K562 (cell line): ENCODE results near the gene WNK2. TPM values are rescaled to one million over a fixed set of nuclear protein-coding genes. Genes with fewer than 3 reads are reported as not detected.

ENCODE experiments used
- ATAC-seq: fragments of 200-7000 bp; cut with Tn5 transposase; 3 replicates; pipeline ENCODE4 v1.9.1; 2020; ENCODE audit warnings: moderate library complexity
- BruUV-seq: library from RNA; stranded (reverse); fragments of 400-500 nt; replicated peaks from 2 replicates; lab custom pipeline; 2021; lab: Mats Ljungman, UMichigan
- CTCF ChIA-PET: fragments of 300-600 bp; formaldehyde crosslinking; extraction: SDS; loops from one replicate; lab custom pipeline; 2021; ENCODE audit warnings: low intra/inter-chr PET ratio; lab: Yijun Ruan, JAX
- POLR2A ChIA-PET: fragments of 300-600, 350-650 bp; sonication (Branson Sonifier 250); formaldehyde crosslinking; extraction: SDS; loops from one replicate; lab custom pipeline; 2021; ENCODE audit warnings: antibody characterized with exemption, inconsistent platforms; lab: Yijun Ruan, JAX
- DNase-seq, 4 experiments: peaks; one replicate each; pipeline versions ENCODE4 v3.0.0 to v3.0.0-alpha.2; 2011 to 2018; ENCODE audit warnings: low spot score in 3 of 4, mixed read lengths in 3 of 4; ENCODE audit errors: extremely low read depth in 1 of 4
- FAIRE-seq: peaks from 2 replicates; lab custom pipeline; 2011; peaks lifted over from hg19 to GRCh38; lab: Jason Lieb, UNC
- H2AFZ ChIP-seq: 2 replicates; pipeline ENCODE4 v1.6.0; 2011; ENCODE audit warnings: low read depth, low read length, control low read depth, inconsistent platforms
- H3K27ac ChIP-seq: fragments of 200-600 bp; 3 replicates; pipeline ENCODE4 v1.8.0; 2011; ENCODE audit warnings: low read depth, mild to moderate bottlenecking, control low read depth, inconsistent platforms, low read length, moderate library complexity, mixed read lengths; ENCODE audit errors: extremely low read depth
- H3K27me3 ChIP-seq, 2 experiments: fragments of 300-600 bp in 1 of 2; 2 replicates in 1 of 2; 3 replicates in 1 of 2; pipeline versions ENCODE4 v1.6.0 to v1.8.0; 2011; ENCODE audit warnings: inconsistent platforms in 2 of 2, low read length in 2 of 2, mild to moderate bottlenecking in 1 of 2, mixed read lengths in 1 of 2, moderate library complexity in 1 of 2; ENCODE audit not compliant: control insufficient read depth in 2 of 2, insufficient read depth in 2 of 2
- H3K36me3 ChIP-seq: fragments of 300-600 bp; 3 replicates; pipeline ENCODE4 v1.8.0; 2011; ENCODE audit warnings: mild to moderate bottlenecking, low read length, inconsistent platforms; ENCODE audit not compliant: control insufficient read depth, insufficient read depth
- H3K4me1 ChIP-seq, 2 experiments: fragments of 200-600 bp in 1 of 2; replicated peaks in 1 of 2; 2 replicates in 1 of 2; 3 replicates in 1 of 2; pipeline versions ENCODE4 v1.5.1 to v1.8.0; 2011; ENCODE audit warnings: inconsistent platforms in 2 of 2, low read length in 2 of 2, mild to moderate bottlenecking in 1 of 2, mixed read lengths in 1 of 2, moderate library complexity in 1 of 2; ENCODE audit not compliant: control insufficient read depth in 2 of 2, insufficient read depth in 2 of 2
- H3K4me2 ChIP-seq: 2 replicates; pipeline ENCODE4 v1.6.1; 2011; ENCODE audit warnings: low read length, control low read depth, inconsistent platforms, mixed read lengths; ENCODE audit not compliant: insufficient read depth
- H3K4me3 ChIP-seq: fragments of 200-600 bp; sonication (generic), shearing (Covaris generic); 2 replicates; pipeline ENCODE4 v1.5.1; 2016; ENCODE audit warnings: control low read depth, inconsistent platforms
- H3K79me2 ChIP-seq: fragments of 200-600 bp; 3 replicates; pipeline ENCODE4 v1.8.0; 2011; ENCODE audit warnings: low read length, inconsistent platforms; ENCODE audit not compliant: control insufficient read depth, insufficient read depth
- H3K9ac ChIP-seq, 2 experiments: 2 replicates each; pipeline versions ENCODE4 v1.6.0 to v1.6.1; 2011; ENCODE audit warnings: low read depth in 2 of 2, low read length in 2 of 2, control low read depth in 1 of 2, inconsistent platforms in 1 of 2, mild to moderate bottlenecking in 1 of 2, mixed read lengths in 1 of 2; ENCODE audit not compliant: insufficient read depth in 1 of 2
- H3K9me1 ChIP-seq: one replicate; pipeline ENCODE4 v1.6.0; 2011; ENCODE audit warnings: inconsistent platforms, mild to moderate bottlenecking, low read length, moderate library complexity; ENCODE audit not compliant: control insufficient read depth, insufficient read depth
- H3K9me3 ChIP-seq: replicated peaks from 2 replicates; pipeline ENCODE4 v1.5.1; 2011; ENCODE audit warnings: low read depth, low read length, inconsistent platforms; ENCODE audit not compliant: control insufficient read depth, insufficient read depth
- H4K20me1 ChIP-seq: replicated peaks from 2 replicates; pipeline ENCODE4 v1.6.1; 2011; ENCODE audit warnings: low read length, inconsistent platforms, mixed read lengths; ENCODE audit not compliant: control insufficient read depth, insufficient read depth
- E2F1 ChIP-seq: sonication (generic); formaldehyde crosslinking; IDR thresholded peaks from 2 replicates; pipeline ENCODE4 v1.8.1; 2023; ENCODE audit warnings: mild to moderate bottlenecking, missing genetic modification reagents, moderate library complexity
- IRF1 ChIP-seq: sonication (generic); formaldehyde crosslinking; IDR thresholded peaks from 2 replicates; pipeline ENCODE4 v1.8.0; 2022; ENCODE audit warnings: missing genetic modification reagents, mild to moderate bottlenecking, borderline replicate concordance
- LEF1 ChIP-seq: fragments of 450-650 bp; IDR thresholded peaks from 2 replicates; pipeline ENCODE4 v1.6.1; 2016; ENCODE audit warnings: mild to moderate bottlenecking
- PHF21A ChIP-seq: fragments of 450-650 bp; IDR thresholded peaks from 2 replicates; pipeline ENCODE4 v1.6.1; 2017; ENCODE audit warnings: low read depth, borderline replicate concordance
- RBM15 ChIP-seq: fragments of 200-400 bp; formaldehyde crosslinking; IDR thresholded peaks from 2 replicates; pipeline ENCODE4 v1.6.1; 2018; ENCODE audit warnings: mild to moderate bottlenecking, low read length, moderate library complexity; ENCODE audit not compliant: insufficient read depth
- STAT6 ChIP-seq: sonication (generic); formaldehyde crosslinking; IDR thresholded peaks from 2 replicates; pipeline ENCODE4 v1.8.1; 2023; ENCODE audit warnings: mild to moderate bottlenecking, missing genetic modification reagents
- U2AF2 ChIP-seq: fragments of 200-400 bp; formaldehyde crosslinking; optimal IDR thresholded peaks from 2 replicates; pipeline ENCODE3; 2017; ENCODE audit warnings: low read depth, mild to moderate bottlenecking, low read length
- YY1 ChIP-seq, 3 experiments: IDR thresholded peaks; 2 replicates each; pipeline ENCODE4 v1.6.1; 2011; ENCODE audit warnings: low read length in 2 of 3, mild to moderate bottlenecking in 2 of 3, moderate library complexity in 2 of 3, borderline replicate concordance in 1 of 3, control low read depth in 1 of 3, low read depth in 1 of 3; ENCODE audit not compliant: insufficient read depth in 3 of 3, insufficient replicate concordance in 2 of 3, control insufficient read depth in 1 of 3, insufficient read length in 1 of 3; ENCODE audit errors: extremely low read depth in 1 of 3
- ZNF12 ChIP-seq: sonication (generic); formaldehyde crosslinking; IDR thresholded peaks from 2 replicates; pipeline ENCODE4 v1.4.0; 2020; ENCODE audit warnings: mild to moderate bottlenecking, missing genetic modification reagents
- ZNF347 ChIP-seq: fragments of 450-650 bp; formaldehyde crosslinking; IDR thresholded peaks from 2 replicates; pipeline ENCODE4 v1.4.0; 2020; ENCODE audit warnings: low read depth, mild to moderate bottlenecking, moderate library complexity
- ZNF764 ChIP-seq: fragments of 250-450 bp; sonication (Bioruptor Pico); IDR thresholded peaks from 2 replicates; pipeline ENCODE4 v1.4.0; 2020; ENCODE audit warnings: low read depth, mild to moderate bottlenecking, moderate library complexity
- WGBS: fragments of 100-300 bp; shearing (Covaris generic); methylation state at CpG from one replicate; pipeline ENCODE4 v1.1.6; 2016; ENCODE audit warnings: low coverage, mixed read lengths; ENCODE audit not compliant: insufficient coverage; ENCODE audit errors: missing lambda C conversion rate; 5-methylcytosine and 5-hydroxymethylcytosine counted together
- in situ Hi-C: fragments of 300-500 bp; cut with MboI; formaldehyde crosslinking; loops from 4 replicates; pipeline ENCODE4 v1.15.0; 2018; ENCODE audit warnings: inconsistent platforms, mixed read lengths
- intact Hi-C: fragments of 100-400 bp; cut with micrococcal nuclease; formaldehyde crosslinking; loops from 2 replicates; pipeline ENCODE4 v1.14.2; 2022
- polyA plus RNA-seq, 8 experiments: library from polyadenylated mRNA; depleted of rRNA in 4 of 8; stranded (reverse) in 5 of 8; unstranded in 3 of 8; fragments of >200 nt; fragmentation: Nextera tagmentation in 2 of 8; fragmentation: Illumina TruSeq in 1 of 8; extraction: Ambion mirVana in 2 of 8; extraction: Trizol in 1 of 8; gene quantifications; 2 replicates each; pipeline versions ENCODE4 v1.2.1 to v1.2.3, GENCODE V29; 2011 to 2014; ENCODE audit warnings: inconsistent platforms in 1 of 8, missing spikeins in 1 of 8
- total RNA-seq, 7 experiments: library from RNA; depleted of rRNA in 6 of 7; stranded (reverse); fragments of >200 nt in 6 of 7; fragmentation: Illumina TruSeq in 2 of 7; extraction: Trizol in 2 of 7; gene quantifications; 2 replicates each; pipeline versions ENCODE4 v1.2.1 to v1.2.3, GENCODE V29; 2011 to 2021; ENCODE audit warnings: low replicate concordance in 1 of 7
- TF ChIP-seq, protein P1 (sequence below): fragments of 450-650 bp; IDR thresholded peaks from 2 replicates; pipeline ENCODE4 v1.6.1; 2016
- TF ChIP-seq, protein P2 (sequence below): fragments of 450-650 bp; conservative IDR thresholded peaks from 2 replicates; pipeline ENCODE4 v1.6.1; 2016; ENCODE audit warnings: missing genetic modification characterization, low read depth, mild to moderate bottlenecking, missing compliant biosample characterization, moderate library complexity

The WNK2 gene
- total and polyA plus RNA-seq, 9 of the 15 experiments (the other 6 are each of a cell fraction or from before 2014, with no cell fraction given) = 0.36 to 3.3 (median 0.64) TPM; not detected in 2

DNA sequence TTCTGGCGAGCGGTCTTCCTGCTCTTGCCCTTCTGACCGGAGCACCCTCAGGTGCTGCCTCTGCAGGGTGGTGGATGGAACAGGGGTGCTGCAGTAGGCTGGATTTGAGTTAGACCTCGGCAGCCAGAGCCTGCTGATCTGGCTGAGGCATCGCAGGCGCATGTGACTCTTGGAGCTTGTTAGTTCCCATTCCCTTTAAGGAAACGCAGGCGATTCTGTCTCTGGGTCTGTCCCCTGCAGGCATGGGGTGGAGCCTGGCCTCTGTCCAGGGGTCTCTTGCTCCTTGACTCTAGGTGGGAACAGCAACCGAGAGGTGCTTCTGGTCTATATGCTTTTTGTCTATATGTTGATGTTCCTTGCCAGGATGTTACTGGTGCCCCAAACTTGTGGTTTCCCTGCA is 3.1 kb downstream of the WNK2 start (continued):
- no peak for TF ChIP-seq IRF1 (CRISPR knock-in tag)
- no peak for TF ChIP-seq YY1 (IDR thresholded peaks at IDR 0.05; ENCODE audit: borderline replicate concordance in 1 of 3, control insufficient read depth in 1 of 3, extremely low read depth in 1 of 3, insufficient read depth in 3 of 3, insufficient read length in 1 of 3, insufficient replicate concordance in 2 of 3, low read depth in 1 of 3, low read length in 2 of 3)
- TF ChIP-seq, protein P1, sequence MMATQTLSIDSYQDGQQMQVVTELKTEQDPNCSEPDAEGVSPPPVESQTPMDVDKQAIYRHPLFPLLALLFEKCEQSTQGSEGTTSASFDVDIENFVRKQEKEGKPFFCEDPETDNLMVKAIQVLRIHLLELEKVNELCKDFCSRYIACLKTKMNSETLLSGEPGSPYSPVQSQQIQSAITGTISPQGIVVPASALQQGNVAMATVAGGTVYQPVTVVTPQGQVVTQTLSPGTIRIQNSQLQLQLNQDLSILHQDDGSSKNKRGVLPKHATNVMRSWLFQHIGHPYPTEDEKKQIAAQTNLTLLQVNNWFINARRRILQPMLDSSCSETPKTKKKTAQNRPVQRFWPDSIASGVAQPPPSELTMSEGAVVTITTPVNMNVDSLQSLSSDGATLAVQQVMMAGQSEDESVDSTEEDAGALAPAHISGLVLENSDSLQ = no peak

DNA sequence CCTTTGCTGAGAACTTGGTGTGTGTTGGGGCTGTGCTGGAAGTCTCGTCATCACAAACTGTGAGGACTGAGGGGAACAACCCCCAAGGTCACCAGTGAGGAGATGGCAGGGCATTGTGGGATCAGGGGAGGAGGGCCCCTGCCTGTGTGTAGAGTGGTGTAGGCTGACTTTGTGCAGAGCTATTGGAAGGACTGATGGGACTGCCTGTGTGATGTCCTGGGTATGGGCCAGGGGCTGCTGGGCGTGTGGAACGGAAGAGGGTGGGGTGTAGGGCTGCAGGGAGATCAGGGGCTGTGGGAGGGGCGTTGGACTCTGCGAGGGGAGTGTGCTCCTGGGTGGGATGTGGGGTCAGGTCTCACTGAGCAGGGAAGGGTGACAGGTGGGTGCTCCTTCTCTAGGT is 3.6 kb downstream of the WNK2 start:
- no peak overlapping the region for H2AFZ ChIP-seq
- peaks cover 0 to 25% of the 10 kb centered on the region in 2 experiments; a peak in 2 of 5 replicates for H3K4me1 ChIP-seq
- BruUV-seq = no TSS peak
- ATAC-seq = no peak
- in situ Hi-C loops = no loop called here
- no peak overlapping the region for H3K4me3 ChIP-seq
- no peaks in the 10 kb centered on the region for H3K36me3 ChIP-seq
- CTCF ChIA-PET = no interaction called here
- no peak overlapping the region for H3K27ac ChIP-seq
- H3K9me1 ChIP-seq = no peaks in the 10 kb centered on the region
- no peak for DNase-seq
- POLR2A ChIA-PET = no interaction called here
- 20% methylated on average over 4 of the region's 5 CpGs for WGBS
- H3K27me3 ChIP-seq = peaks cover 8 to 60% of the 10 kb centered on the region in 2 experiments; a peak in 3 of 5 replicates
- no peaks in the 10 kb centered on the region for H3K79me2 ChIP-seq
- H3K9me3 ChIP-seq = no peaks in the 10 kb centered on the region
- no peak for FAIRE-seq
- intact Hi-C loops = no loop called here
- H4K20me1 ChIP-seq = peaks cover 16% of the 10 kb centered on the region; the same call in 1 of the 2 replicates
- H3K4me2 ChIP-seq = no peak overlapping the region
- H3K9ac ChIP-seq = no peak overlapping the region
- TF ChIP-seq STAT6 (CRISPR knock-in tag) (no peak), LEF1 (no peak), ZNF12 (no peak), U2AF2 (no peak), PHF21A (no peak), E2F1 (CRISPR knock-in tag) (no peak), ZNF764 (no peak), RBM15 (no peak), ZNF347 (no peak)
- TF ChIP-seq, protein P2, sequence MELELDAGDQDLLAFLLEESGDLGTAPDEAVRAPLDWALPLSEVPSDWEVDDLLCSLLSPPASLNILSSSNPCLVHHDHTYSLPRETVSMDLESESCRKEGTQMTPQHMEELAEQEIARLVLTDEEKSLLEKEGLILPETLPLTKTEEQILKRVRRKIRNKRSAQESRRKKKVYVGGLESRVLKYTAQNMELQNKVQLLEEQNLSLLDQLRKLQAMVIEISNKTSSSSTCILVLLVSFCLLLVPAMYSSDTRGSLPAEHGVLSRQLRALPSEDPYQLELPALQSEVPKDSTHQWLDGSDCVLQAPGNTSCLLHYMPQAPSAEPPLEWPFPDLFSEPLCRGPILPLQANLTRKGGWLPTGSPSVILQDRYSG (tag) = no peak
